HG03060 (cell line): Measurements from ENCODE around the gene IFFO2.

Source experiments
- ATAC-seq: cut with Tn5 transposase; IDR thresholded peaks from one replicate; pipeline ENCODE4 v1.9.1; 2021; ENCODE audit warnings: low read depth, moderate number of reproducible peaks; ENCODE audit not compliant: unreplicated experiment

Gene IFFO2

DNA sequence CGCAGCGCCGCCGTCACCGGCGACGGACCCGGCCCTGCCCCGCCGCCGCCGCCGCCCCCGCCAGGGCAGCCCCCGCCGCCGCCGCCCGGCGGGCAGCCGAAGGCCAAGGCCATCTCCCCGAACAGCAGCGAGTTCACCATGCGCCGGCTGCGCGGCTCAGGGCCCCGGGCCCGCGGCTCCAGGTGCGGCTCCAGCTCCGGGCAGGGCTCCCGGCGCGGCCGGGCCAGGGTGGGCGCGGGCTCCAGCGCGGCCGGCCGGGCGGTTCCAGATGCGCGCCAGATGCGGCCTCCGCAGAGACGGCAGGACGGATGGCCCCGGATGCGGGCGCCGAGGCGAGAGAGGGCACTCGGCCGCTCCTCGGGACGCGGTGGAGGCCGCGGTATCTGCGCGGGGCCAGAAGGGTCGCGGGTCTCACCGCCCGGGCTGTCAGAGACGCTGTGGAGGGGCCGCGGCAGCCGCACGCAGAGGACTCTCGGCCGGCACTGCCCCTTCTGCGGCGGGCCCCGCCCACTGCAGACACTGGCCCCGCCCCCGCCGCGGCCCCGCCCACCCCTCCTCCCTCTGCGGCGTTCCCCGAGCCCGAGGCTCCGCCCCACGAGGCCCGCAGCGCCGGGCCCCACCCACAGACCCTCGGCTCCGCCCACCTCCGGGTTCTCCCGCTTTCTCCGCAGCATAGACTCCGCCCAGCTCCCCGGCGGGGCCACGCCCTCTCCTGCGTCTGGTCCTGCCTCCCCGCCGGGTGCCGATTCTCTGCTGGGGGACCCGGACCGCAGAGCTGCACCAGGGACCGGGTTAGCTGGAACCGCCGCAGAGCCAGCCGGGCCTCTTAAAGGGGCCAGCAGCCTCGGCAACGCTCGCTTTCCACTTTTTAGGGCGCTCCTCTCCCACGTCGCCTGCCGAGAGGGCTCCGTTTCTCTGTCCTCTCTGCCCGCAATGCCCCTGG is at the start of gene IFFO2:
Gene IFFO2, minus strand, starts transcription at position 484 of the 943 bp plus-strand sequence. Its CDS starts 344 bp downstream, at position 140.
- peak; percentile 46 for ATAC-seq

DNA sequence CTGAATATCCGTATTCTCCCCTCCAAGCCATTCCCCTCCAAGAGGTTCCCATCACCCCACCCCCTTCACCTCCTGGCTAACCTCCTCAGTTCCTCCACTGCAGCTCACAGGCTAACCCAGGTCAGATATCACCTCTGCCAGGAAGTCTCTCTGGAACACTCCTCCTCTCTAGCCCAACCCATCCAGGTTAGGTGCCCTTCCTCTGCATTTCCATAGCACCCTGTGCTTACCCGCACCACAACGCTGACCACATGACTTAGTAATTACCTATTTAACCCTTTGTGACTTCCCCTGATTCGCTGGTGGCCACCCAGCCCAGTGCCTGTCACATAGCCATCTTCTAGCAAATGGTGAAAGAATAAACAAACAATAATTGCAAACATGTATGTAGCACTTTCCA is 49.5 kb upstream of the IFFO2 start:
- no peak for ATAC-seq

DNA sequence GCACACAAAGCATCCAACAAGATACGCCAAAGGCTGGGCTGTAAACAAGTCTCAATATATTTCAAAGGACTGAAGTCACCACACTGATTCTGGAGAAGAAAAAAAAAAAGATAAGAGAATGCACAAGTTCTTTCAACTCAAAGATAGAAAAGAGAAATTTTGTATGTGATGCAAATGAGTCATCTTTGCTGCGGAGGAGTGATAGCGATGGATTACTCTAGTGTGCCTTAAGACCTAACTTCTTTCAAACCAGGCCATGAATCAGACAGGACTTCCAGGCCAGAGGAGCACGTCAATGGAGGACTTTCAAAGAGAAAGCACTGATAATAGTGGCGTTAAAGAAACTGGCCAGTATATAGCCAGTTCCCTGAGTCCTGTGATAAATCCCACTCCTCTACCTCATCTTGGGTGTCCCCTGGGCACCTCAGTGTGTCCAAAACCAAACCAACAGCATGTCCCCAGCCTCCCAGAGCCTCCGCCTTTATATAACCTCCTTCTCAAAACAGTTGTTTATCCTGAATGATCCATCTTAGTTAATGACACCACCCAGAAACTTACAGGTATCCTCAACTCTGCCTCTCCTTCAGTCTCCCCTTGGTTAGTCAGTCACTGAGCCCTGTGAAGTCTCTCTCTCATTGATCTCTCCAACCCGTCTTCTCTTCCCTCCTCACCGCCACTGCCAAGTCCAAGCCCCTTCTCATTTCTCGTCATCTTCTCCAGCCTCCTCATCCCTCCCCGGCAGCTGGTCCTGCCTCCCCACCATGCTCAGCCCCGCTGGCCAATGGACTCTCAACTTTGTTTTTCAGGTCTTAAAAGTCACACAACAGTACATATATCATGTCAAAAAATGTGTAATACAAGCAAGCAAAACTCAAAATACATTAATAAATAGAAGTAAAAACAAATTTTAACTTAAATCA is 47.2 kb upstream of the IFFO2 start:
- no peak for ATAC-seq

DNA sequence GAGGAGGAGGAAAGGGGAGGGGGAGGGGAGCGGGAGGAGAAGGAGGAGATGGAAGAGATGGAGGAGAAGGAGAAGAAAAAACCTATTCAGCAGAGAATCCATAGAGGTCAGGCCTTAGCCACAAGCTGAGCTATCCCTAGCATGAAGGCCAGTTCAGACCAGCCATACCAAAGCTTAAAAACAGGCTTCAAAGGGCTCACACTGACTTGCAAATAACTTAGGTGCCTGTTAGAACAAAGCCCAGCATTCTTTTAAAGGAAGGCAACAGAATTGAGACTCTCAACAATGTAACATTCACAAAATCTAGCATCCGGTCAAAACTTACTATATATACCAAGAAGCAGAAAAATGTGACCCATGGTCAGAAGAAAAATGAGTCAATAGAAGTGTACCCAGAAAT is 43.6 kb upstream of the IFFO2 start:
- ATAC-seq: no peak

DNA sequence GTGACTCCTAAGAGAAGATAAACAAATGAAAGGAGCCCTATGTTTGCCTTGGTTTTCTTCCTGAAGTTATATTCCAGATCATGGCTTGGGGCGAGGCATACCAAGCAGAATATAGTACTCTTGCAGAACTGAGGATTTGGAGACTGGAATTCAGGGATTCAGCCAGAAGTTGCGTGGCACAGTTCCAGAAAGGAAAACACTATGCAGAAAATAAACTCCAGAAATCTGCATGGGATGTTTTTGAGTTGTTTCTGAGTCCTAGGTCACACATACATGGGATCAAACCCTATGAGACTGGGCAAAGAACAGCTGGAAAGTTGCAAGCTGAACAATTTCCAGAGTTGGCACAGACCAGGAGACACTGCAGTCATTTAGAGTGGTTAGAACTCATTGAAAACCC is 42.9 kb upstream of the IFFO2 start:
- no peak for ATAC-seq

DNA sequence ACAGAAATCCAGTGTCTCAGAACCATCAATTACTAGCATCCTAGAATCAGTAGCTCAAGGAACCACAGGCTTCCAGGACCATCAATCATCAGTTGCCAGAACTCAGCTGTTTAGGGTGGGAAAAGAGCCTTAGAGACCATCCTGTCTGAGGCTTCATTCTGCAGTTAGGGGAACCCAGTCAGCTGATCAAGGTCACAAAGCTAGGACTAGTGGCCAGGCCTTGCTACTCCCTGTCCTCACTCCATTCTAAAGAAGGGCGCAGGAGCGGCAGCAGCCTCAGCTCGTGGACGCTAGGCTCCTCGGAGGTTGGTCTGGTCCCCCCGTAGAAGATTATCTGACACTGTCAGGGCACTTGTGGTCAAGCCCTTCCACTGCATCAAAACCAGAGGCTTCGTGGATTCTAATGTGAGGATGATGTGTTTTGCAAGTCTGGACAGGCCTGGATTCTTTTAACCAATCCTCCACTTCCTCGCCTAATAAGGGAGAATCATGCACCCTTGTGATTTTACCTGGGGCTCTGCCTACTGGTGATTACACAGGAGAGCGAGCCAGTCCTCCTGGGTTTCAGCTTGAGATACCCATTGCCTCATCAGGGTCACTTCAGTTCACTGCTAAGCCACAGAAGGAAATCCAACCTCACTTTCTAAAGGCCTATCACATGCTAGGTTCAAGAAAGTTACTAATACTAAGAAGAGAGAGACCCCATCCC is 41.7 kb upstream of the IFFO2 start:
- no peak for ATAC-seq

DNA sequence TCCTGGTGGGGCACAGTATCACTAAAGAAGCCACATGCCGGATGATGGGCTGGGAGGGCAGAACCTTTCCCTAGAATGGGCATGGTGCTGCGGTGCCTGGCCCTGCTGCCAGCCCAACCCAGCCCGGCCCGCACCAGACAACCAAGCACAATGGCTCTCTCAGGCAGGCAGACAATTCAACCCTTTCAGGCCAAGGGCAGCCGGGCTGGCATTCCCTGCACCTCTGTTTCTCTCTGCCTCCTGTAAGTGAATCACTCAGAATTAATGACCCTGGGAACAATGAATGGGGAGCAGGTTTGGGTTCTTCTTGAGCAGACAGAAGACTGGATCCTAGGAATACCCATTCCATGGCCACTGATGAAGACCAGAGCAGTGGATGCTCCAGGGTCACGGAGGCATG is 41.0 kb upstream of the IFFO2 start:
- ATAC-seq: no peak

DNA sequence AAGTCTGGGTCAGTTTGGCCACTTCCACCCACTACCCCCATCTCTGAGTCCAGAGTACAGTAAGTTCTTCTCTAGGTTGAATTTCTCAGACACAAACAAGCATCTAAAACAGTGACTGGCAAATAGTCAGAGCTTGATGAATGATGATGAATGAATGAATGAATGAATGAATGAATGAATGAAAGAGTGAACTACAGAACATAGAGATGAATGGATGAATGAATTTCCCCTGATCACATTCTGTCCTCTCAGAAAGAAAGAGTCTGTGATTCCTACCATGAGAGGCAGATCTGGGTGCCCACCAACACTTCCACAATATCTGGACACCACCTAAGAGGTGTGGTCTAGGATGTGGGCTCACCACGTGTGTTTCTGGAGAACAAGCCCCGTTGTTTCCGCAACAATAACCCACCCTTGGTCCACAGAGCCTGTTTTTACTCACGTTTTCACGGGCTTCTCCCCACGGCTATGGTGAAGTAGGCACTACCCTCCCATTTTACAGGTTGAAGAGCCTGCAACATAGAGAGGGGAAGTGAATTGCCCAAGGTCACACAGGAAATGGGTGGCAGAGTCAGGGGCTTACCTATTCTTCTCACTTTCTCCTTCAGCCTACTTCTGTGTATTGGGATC is 40.2 kb upstream of the IFFO2 start:
- ATAC-seq: no peak

DNA sequence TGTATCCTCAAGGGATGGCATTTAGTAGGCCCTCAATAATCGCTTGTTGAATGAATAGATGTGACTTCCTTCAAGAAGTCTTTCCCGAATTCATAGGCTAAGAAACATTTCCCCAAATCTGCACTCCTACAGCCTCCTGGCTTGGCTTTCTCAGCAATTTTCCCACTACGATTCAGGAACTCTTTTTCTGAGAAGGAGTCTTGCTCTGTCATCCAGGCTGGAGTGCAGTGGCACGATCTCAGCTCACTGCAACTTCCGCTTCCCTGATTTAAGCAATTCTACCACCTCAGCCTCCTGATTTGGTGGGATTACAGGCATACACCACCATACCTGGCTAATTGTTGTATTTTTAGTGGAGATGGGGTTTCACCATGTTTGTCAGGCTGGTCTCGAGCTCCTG is 37.9 kb upstream of the IFFO2 start:
- ATAC-seq: no peak

DNA sequence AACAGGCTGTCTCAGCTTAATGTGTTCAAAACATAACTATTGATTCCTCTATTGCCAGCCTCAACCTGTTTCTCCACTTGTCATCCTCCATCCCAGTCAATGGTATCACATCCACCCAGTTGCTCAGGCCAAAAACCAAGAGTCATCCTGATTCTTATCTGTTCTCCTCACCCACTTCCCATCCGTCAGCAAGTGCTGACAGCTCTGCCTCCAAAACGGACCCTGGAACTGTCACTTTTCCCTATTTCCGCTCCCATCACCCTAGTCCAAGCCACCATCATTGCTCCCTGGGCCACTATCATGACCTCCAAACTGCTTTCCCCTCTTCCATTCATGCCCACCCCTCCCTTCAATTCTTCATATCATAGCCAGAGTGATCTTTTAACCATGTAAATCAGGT is 36.2 kb upstream of the IFFO2 start:
- no peak for ATAC-seq

DNA sequence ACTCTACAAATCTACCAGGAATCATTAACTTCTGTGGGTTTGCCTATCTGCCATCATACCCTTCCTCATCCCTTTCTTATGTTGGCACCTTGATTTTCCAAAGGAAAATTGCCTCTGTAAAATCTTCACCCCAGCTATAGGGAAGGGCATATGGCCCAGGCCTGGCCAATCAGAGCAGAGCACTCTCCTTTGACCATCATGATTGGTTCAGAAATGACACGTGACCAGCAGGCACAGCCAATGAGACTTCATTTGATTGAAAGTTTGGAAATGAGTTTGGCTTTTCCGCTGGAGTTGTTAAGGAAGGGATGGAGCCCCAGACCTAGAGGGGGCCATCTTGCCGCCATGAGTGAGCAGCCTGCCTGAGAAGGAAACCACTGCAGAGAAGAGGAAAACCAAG is 35.1 kb upstream of the IFFO2 start:
- ATAC-seq: no peak

DNA sequence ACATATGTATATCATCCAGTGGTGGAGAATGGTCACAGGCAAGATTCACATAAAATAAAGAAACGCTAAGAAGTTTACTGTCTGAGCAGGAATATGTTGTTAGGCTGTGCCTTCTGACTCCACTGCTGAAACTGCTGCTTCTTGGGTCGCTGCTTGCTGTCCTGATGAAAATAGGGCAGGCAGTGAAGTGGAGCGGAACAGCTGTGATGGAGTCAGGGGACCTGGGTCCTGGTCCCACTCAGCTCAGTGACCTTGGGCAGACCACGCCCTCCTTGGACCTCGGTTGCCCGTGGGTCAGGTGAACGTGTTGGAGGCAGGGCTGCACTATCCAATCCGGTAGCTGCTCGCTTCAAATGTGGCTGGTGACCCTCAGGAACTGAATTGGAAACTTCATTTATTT is 33.4 kb upstream of the IFFO2 start:
- no peak for ATAC-seq

DNA sequence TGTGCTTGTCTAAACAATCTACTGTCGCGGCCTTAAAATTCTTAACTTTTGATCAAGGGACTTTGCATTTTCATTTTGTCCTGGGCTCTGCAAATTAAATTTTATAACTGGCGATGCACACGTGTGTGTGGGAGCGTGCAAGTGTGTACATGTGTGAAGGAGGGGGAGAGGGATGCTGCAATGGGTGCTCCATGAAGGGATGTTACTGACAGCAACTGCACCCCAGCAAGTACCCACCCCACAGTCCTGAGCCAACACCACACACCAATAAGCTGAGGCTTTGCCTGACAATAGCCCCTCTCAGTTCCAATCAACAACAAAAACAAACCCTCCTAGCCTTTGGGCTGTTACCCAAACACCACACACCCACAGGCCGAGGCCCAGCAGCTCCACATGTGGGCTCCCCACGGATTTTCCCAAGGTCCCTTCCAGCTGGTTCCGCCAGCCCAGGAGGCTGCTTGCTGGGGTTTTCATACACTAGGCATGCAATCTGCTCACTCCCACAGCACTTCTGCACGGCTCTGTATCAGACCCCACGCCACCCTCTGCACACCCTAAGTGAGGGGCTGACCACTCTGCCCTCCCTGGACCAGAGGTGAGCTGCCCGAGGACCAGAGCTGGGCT is 32.8 kb upstream of the IFFO2 start:
- ATAC-seq: no peak

DNA sequence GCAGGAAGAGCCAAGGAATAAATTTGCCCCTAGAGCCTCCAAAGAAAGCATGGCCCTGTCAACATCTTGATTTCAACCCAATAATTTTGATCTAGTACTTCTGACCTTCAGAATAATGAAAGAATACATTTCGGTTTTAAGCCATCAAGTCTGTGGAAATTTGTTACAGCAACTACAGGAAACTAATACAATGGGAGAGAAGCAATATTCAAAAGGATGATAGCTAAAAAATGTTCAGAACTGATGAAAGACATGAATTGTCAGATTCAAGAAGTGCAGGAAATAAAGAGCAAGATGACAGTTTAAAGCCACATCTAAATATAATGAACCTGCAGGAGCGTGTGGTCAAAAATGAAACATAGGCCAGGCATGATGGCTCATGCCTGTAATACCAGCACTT is 24.8 kb upstream of the IFFO2 start:
- no peak for ATAC-seq

DNA sequence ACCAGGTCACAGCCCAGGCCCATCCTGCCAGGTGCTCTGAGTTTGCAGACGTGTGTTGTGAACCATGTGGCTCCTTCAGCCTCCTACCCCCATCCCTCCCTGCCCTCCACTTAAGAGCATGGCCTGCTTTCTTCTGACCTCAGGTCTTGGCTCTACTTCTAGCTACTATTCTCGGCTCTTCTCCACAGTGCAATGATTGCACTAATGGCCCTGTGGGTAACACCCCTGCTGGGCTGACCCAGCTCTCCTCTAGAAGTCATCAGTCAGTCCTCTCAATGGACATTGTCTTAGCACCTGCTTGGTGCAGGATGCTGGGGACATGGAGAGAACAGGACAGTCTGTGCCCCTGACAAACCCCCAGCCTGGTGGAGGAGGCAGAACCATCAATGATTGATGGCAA is 22.2 kb upstream of the IFFO2 start:
- ATAC-seq: no peak

DNA sequence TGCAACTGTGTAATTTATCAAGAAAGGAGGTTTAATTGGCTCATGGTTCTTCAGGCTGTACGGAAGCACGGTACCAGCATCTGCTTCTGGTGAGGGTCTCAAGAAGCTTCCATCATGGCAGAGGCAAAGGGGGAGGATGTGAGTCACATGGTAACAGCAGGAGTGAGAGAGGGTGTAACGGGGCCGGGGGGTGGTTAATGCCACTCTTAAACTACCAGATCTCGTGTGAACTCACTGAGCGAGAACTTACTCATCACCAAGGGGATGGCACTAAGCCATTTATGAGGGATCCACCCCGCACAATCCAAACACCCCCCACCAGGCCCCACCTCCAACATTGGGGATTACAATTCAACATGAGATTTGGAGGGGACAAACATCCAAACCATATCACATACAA is 21.0 kb upstream of the IFFO2 start:
- no peak for ATAC-seq

DNA sequence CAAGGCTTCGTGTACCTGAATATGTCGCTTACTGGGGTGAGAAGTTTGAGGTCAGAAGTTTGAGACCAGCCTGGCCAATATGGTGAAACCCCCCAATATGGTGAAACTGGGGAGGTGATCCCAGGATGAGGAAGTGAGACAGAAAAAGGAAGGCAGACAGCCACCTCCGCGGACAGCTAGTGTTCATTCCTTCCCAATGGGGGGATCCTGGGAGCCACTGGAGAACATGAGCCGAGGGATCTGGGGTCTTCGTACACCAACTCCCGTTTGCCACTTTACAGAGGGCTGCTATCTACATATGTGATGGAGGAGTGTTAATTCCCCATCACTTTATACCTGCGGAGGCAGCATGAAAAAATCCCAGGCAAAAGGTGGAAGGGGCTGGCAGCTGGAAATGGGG is 19.6 kb upstream of the IFFO2 start:
- ATAC-seq: no peak

DNA sequence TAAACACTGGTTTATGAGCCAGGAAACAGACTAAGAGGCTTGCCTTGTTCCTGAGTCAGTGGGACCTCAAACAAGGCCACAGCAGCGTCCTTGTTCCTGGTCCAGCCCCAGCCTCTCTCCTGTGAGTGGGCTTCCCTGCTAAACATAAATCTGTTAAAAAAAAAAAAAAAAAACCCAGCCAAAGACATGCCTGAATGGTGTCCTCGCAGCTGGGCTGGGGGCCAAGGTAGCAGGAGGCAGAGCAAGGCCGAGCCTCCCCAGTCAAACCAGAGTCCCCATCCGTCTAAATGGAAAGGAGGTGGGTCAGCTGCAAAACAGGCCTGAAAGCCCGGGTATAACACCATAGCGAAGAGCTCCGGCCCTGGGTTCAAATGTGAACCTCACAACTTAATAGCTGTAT is 18.1 kb upstream of the IFFO2 start:
- ATAC-seq: no peak

DNA sequence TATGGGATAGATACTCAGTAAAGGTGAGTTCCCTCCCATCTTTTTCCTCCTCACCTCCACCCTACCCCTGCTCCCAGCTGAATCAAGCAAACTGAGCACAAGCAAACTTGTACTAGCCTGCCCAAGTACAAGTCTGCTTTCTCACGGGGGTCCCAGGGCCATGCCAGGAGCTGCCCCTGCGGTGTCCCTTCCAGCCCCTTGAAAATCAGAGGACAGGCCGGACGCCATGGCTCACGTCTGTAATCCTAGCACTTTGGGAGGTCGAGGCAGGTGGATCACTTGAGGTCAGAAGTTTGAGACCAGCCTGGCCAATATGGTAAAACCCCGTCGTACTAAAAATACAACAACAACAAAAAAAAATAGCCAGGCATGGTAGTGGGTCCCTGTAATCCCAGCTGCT is 17.5 kb upstream of the IFFO2 start:
- ATAC-seq: no peak

DNA sequence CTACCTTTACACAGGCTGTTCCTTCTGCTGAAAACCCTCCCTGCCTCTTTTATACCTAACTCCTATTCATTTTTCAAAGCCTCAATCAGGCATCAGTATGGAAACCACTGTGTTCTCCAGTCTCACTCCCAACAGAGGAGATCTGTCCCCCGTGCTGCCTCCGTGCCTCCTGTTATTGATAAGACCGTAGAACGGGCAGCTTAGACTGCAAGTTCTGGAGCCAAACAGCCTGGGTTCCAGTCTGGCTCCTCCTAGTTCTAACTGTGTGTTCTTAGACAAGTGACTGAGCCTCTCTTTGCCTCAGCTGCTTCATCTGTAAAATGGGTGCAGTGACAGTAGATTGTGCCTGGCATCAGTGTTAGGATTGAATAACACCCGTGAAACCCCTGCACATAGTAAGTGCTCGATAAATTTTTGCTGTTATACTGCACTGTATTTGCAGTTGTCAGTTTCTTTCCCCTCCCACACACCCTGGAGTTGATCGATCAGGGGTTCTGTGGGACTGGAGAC is 17.0 kb upstream of the IFFO2 start:
- ATAC-seq: no peak
